WI38 (cell line): ENCODE measurements around the gene FAM219A.
A peak's percentile ranks its signal among the peaks of the same experiment; 100 is the strongest.

Experiments
- H3K4me3 ChIP-seq: 2 replicates; pipeline ENCODE4 v1.5.1; 2011; ENCODE audit warnings: low read depth, mild to moderate bottlenecking, control low read depth, low read length
- TF ChIP-seq, protein P1 (sequence below): IDR thresholded peaks from 2 replicates; pipeline ENCODE4 v1.5.1; 2012; ENCODE audit warnings: low read depth, mild to moderate bottlenecking, control low read depth, low read length

The FAM219A gene

DNA sequence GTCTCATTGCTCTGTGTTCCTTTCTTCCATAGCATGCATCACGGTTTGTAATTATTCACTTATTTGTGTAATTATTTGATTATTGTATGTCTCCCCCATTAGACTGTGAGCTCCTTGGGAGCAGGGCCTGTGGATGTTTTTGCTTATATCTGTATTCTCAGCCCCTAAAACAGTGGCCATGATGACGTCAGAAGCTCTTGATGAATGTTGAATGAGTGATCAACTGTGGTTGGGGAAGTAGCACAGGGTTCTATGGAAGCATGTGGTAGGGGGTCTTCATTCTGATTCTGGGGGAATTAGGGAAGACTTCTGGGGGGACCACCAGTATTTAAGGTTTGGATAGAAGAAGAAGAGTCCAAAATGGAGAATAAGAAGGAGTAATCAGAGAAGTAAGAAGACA is 6.2 kb upstream of the FAM219A start:
- TF ChIP-seq, protein P1, sequence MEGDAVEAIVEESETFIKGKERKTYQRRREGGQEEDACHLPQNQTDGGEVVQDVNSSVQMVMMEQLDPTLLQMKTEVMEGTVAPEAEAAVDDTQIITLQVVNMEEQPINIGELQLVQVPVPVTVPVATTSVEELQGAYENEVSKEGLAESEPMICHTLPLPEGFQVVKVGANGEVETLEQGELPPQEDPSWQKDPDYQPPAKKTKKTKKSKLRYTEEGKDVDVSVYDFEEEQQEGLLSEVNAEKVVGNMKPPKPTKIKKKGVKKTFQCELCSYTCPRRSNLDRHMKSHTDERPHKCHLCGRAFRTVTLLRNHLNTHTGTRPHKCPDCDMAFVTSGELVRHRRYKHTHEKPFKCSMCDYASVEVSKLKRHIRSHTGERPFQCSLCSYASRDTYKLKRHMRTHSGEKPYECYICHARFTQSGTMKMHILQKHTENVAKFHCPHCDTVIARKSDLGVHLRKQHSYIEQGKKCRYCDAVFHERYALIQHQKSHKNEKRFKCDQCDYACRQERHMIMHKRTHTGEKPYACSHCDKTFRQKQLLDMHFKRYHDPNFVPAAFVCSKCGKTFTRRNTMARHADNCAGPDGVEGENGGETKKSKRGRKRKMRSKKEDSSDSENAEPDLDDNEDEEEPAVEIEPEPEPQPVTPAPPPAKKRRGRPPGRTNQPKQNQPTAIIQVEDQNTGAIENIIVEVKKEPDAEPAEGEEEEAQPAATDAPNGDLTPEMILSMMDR, result no peak
- no peak overlapping the region for H3K4me3 ChIP-seq

DNA sequence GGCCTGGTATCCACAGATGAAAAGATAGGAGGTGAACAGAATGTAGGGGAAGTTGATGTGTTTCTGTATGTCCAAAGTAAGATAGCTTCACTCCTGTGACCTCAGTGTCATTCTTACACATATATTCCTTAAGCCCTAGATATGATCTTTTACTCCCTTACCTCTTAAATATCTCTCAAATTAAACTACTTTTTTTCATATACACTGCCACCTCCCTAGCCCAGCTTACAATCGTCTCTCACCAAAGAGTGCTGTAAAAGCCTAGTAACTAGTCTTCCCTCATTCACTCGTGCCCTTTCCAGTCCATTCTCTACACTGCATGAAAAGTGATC is 5.5 kb upstream of the FAM219A start:
- TF ChIP-seq, protein P1, result no peak
- H3K4me3 ChIP-seq, result no peak overlapping the region

DNA sequence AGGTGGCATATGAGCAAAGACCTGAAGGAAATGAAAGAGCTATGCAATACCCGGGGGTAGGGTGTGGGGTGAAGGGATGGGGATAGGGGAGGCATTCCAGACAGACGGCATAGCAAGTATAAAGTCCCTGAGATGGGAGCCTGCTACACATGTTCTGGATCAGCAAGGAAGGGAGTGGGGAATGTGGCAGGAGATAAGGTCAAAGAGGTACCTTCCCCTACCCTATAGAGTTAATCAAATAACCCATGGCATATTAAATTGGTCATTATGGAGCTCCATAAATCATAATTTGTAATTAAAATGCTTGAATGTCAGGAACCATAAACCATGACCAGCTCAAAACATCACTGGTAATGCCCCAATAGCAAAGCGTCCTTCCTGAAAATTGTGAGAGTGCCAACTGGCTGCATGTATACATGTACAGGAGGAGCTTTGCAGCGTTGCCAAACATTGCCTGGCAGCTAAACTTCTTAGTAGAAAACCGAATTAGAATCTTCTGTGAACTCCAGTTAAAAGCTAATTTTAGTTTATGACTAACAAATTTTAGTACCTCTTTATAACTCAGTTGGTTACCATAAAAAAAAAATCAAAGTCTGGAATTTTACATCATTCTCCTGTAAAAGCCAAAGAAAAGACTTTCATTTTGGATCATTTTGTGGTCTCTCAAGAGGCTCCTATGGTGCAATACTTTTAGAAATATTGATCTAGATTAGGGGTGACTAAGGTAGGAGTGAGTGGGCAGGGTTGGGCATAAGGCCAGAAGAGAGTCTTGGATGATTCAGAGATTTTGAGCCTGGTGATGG is 4.9 kb upstream of the FAM219A start:
- H3K4me3 ChIP-seq, result no peak overlapping the region
- TF ChIP-seq, protein P1, result no peak

DNA sequence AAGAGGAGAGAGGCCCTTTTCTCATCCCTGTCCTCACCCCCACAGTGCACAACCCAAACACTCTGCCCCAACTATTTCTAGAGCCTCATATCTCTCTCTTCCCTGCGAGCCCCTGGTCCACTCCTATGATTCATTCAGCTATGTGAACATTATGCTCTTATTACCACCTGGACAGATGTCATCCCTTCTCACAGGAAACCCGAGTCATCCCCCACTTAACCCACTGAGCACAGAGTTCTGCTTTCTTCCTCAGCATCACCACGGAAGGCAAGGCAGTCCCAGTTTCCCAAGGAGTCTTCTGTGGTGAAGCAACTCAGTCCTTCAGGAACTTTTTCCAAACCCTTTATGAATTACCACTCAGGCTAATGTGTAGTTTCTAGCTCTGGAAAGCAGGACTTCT is 1.6 kb upstream of the FAM219A start:
- no peak overlapping the region for H3K4me3 ChIP-seq
- TF ChIP-seq, protein P1, result no peak

DNA sequence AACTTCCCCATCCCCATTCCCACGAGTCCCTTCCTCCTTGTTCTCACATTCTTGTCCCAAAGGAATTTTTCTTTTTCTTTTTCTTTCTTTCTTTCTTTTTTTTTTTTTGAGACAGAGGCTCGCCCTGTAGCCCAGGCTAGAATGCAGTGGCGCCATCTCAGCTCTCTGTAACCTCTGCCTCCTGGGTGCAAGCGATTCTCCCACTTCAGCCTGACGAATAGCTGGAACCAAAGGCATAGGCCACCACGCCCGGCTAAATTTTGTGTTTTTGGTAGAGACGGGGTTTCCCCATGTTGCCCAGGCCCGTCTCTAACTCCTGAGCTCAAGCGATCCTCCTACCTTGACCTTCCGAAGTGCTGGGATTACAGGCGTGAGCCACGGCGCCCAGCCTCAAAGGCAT is 986 bp upstream of the FAM219A start:
- TF ChIP-seq, protein P1, result no peak
- H3K4me3 ChIP-seq, result no peak overlapping the region

DNA sequence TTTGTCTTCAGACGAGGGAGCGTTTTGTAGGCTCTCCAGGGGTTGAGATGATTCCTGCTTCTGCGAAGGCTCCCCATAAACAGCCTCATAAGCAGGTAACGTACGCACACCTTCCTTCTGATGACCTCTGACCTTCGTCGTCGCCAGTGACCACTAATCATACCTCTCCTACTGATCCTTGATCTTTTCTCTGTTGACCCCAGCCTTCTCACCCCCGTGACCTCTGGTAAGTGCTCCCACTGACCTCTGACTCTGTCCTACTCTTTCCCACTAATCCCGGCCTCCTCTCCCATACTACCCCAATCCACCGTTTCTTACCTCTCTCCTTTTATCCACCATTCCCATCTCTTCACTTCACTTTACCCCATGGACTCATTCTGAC is 580 bp upstream of the FAM219A start:
- H3K4me3 ChIP-seq, result peak overlapping the region; percentile 45
- TF ChIP-seq, protein P1, result no peak

DNA sequence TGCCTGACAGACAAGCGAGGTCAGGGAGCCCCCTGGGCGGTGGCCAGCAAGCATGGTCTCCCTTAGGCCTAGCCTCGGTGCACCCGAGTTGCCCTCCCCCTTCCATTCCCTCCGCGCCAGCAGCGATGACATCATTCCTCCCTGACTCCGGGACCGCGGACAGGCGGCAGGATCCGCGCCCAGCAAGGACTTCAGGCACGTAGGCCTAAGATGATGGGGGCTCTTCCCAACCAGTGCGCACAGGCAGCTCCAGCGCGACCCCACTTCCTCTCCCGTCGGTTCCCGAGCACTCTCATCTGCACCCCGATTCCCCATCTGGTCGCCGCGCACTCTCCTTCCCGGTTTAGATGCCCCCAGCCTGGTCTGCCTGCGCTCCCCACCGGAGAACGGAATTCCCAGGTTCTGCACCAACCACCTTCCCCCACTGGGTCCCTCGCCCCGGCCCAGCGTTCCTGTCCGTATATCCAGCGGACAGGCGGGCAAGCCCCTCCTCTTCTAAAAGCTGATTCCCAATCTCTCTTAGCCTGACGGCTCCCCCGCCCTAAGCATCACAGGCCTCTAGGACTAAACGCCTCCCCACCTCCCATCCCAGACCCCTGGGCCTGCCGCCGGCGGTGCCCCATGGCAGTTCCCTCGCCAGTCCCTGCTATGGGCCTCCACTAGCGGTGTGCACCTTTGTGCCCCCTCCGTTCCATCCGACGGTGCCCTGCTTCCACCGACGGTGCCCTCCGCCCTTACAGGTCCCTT is 931 bp downstream of the FAM219A start:
- TF ChIP-seq, protein P1, result no peak
- peak overlapping the region; percentile 93 for H3K4me3 ChIP-seq
